Omental fat pad (tissue), 4 donors: ENCODE results near the gene AKIRIN2. TPM values are rescaled to one million over a fixed set of nuclear protein-coding genes. Genes with fewer than 3 reads are reported as not detected.

Source experiments
- ATAC-seq: fragments of 150-250 bp; one replicate; pipeline ENCODE4 v1.9.1; 2016; ENCODE audit warnings: mild to moderate bottlenecking, moderate library complexity; ENCODE audit not compliant: low FRiP score
- DNase-seq: peaks from one replicate; pipeline ENCODE4 v3.0.0-alpha.2; 2019; ENCODE audit warnings: low spot score
- small RNA-seq: library from RNA; depleted of rRNA; stranded (forward); fragments of <200 nt; gene quantifications from one replicate; pipeline ENCODE3, GENCODE V24; 2016
- total RNA-seq, 4 donors: library from RNA; depleted of rRNA; stranded (reverse); fragments of >200 nt; gene quantifications; one replicate each; pipeline ENCODE4 v1.1.0, GENCODE V29; 2016
- TF ChIP-seq, protein P1 (sequence below), 3 donors: fragments of 450-650 bp; IDR thresholded peaks; one replicate each; pipeline ENCODE4 v1.5.1; 2016 to 2017; ENCODE audit warnings: antibody characterized with exemption in 3 of 3, mild to moderate bottlenecking in 3 of 3, moderate library complexity in 2 of 3

Gene AKIRIN2
- total RNA-seq, 4 donors from 2014 or later: 22.9 to 41.6 (median 34.6) TPM

GRCh38 chr6:87628424-87628823 lies 73.6 kb downstream of the AKIRIN2 start:
- DNase-seq (no peak), ATAC-seq (no peak)
- TF ChIP-seq, protein P1, sequence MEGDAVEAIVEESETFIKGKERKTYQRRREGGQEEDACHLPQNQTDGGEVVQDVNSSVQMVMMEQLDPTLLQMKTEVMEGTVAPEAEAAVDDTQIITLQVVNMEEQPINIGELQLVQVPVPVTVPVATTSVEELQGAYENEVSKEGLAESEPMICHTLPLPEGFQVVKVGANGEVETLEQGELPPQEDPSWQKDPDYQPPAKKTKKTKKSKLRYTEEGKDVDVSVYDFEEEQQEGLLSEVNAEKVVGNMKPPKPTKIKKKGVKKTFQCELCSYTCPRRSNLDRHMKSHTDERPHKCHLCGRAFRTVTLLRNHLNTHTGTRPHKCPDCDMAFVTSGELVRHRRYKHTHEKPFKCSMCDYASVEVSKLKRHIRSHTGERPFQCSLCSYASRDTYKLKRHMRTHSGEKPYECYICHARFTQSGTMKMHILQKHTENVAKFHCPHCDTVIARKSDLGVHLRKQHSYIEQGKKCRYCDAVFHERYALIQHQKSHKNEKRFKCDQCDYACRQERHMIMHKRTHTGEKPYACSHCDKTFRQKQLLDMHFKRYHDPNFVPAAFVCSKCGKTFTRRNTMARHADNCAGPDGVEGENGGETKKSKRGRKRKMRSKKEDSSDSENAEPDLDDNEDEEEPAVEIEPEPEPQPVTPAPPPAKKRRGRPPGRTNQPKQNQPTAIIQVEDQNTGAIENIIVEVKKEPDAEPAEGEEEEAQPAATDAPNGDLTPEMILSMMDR (IDR thresholded peaks at IDR 0.05): no peak

Small RNA genes lying within 50 kb of the gene (small RNA-seq; reads per million reads assigned to genes)
- not detected for gene RF01210

Other genes starting within 250 kb of the AKIRIN2 start
- 10 to 100 TPM; 12.0 to 20.0 (median 15.1) TPM for gene SLC35A1, start 229.3 kb downstream of the AKIRIN2 start, total RNA-seq
- gene RARS2, start 112.2 kb downstream of the AKIRIN2 start, total RNA-seq: 10 to 100 TPM; 21.8 to 43.2 (median 22.9) TPM
- gene ORC3, start 112.1 kb downstream of the AKIRIN2 start, total RNA-seq: 10 to 100 TPM; 11.4 to 21.6 (median 13.9) TPM